ENCODE results near the gene MYADM. TPM values are rescaled to one million over a fixed set of nuclear protein-coding genes. Genes with fewer than 3 reads are reported as not detected.
"Not testable (repeated sequence)": the region's sequence is repeated elsewhere in the genome, so short reads cannot be mapped to it uniquely, and the experiment has no call there.

The MYADM gene
- total and polyA plus RNA-seq, 12 donors: 53.7 to 265 (median 127) TPM

DNA sequence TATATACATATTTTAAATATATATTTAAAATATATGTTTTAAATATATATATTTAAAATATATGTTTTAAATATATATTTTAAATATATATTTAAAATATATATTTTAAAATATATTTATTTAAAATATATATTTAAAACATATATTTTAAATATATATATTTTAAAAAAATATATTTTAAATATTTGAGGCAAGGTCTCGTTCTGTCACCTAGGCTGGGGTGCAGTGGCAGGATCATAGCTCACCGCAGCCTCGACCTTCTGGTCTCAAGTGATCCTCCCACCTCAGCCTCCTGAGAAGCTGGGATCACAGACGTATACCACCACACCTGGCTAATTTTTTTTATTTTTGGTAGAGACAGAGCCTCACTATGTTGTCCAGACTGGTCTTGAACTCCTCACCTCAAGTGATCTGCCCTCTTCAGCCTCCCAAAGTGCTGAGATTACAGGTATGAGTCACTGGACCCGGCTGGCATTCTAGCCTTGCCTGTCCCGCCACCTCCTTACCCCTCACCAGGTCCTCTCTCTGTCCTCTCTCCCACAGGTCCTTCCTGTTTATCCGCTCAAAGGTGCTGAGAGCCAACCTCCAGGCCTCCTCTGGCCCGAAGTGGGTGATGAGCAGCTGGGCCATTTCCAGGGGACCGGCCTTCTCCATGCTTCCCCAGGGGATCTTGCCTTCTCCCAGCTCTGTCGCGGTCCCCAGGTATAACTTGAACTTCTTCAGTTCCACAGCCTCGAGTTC, 44.1 kb upstream of the MYADM start:
- peak overlapping the region in 2 of 10 donors; percentile 17 to 49 for H3K4me3 ChIP-seq
- intact Hi-C loops (cut with DNase I): no loop called here
- H3K9me3 ChIP-seq: no peaks in the 10 kb centered on the region
- peaks cover 0 to 29% (median 17%) of the 10 kb centered on the region in 7 donors for H3K27me3 ChIP-seq
- DNase-seq (no peak), ATAC-seq (no peak)
- 79 to 82% methylated on average over 12 of the region's 12 CpGs for WGBS, 2 donors
- H3K27ac ChIP-seq: peak overlapping the region in 1 of 10 donors; percentile 86
- H3K4me1 ChIP-seq: peaks cover 0 to 23% (median 0%) of the 10 kb centered on the region in 9 donors
- TF ChIP-seq, protein P1, sequence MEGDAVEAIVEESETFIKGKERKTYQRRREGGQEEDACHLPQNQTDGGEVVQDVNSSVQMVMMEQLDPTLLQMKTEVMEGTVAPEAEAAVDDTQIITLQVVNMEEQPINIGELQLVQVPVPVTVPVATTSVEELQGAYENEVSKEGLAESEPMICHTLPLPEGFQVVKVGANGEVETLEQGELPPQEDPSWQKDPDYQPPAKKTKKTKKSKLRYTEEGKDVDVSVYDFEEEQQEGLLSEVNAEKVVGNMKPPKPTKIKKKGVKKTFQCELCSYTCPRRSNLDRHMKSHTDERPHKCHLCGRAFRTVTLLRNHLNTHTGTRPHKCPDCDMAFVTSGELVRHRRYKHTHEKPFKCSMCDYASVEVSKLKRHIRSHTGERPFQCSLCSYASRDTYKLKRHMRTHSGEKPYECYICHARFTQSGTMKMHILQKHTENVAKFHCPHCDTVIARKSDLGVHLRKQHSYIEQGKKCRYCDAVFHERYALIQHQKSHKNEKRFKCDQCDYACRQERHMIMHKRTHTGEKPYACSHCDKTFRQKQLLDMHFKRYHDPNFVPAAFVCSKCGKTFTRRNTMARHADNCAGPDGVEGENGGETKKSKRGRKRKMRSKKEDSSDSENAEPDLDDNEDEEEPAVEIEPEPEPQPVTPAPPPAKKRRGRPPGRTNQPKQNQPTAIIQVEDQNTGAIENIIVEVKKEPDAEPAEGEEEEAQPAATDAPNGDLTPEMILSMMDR (IDR thresholded peaks at IDR 0.05): no peak
- no peaks in the 10 kb centered on the region for H3K36me3 ChIP-seq

DNA sequence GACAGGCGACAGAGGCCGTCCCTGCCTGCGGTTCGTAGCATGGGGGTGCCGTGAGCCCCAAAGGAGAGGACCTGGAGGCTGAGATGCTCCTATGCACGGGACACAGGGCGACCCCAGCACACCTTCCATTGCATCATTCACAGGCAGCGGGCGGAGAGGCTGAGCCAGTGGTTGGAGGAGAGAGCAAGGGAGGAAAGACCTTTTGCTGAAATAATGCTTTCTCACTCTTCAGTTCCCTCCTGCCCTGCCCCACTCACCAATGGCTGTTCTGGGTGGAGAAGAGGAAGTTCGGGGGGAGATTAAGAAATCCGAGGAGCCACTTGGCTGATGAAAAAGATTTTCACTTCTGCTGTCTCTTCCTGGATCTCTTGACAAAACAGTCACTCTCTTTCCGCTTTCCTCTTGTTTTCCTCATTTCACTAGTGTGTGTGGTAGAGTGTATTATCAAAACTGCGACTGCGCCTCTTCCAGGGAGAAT, 43.5 kb upstream of the MYADM start, which contains the start of gene NLRP12:
NLRP12 (minus strand) TSS at position 181 of the 478 bp plus-strand sequence; CDS start at position 41, 140 bp downstream.
- TF ChIP-seq, protein P1 (IDR thresholded peaks at IDR 0.05): no peak
- Histone ChIP-seq H3K27ac (peak within 1 kb of the TSS in 1 of 10 donors; percentile 86), H3K4me1 (peaks cover 0 to 29% (median 0%) of the 10 kb centered on the region in 9 donors), H3K4me3 (peak within 1 kb of the TSS in 2 of 10 donors; percentile 17 to 49), H3K36me3 (no peaks in the 10 kb centered on the region), H3K27me3 (peaks cover 0 to 29% (median 17%) of the 10 kb centered on the region in 7 donors), H3K9me3 (no peaks in the 10 kb centered on the region)
- WGBS, 2 donors: 59 to 73% methylated on average over 14 of the region's 14 CpGs
- intact Hi-C loops (cut with DNase I): no loop called here
- DNase-seq (no peak), ATAC-seq (peak; percentile 50 to 80 (median 68))

DNA sequence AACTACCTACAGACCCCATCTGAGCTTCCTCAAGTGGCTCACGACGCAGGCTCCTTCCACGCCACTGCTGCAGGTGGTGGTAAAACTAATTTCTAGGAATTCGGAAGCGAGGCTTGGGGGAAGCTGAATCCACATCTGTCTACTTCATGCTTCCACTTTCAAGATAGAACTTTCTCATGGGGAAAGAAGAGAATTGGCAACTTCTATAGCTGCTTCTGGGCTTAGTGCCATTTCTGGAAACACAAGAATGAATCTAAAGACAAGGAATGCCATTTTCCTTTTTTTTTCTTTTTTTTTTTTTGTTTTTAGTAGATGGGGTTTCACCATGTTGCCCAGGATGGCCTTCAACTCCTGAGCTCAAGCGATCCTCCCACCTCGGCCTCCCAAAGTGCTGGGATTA, 40.8 kb upstream of the MYADM start:
- Histone ChIP-seq H3K9me3 (no peaks in the 10 kb centered on the region), H3K4me1 (peaks cover 0 to 44% (median 0%) of the 10 kb centered on the region in 9 donors), H3K27me3 (peaks cover 0 to 48% (median 22%) of the 10 kb centered on the region in 7 donors), H3K27ac (no peak overlapping the region), H3K4me3 (no peak overlapping the region), H3K36me3 (no peaks in the 10 kb centered on the region)
- ATAC-seq (no peak), DNase-seq (no peak)
- WGBS, 2 donors: 56 to 68% methylated on average over 7 of the region's 7 CpGs
- intact Hi-C loops (cut with DNase I): no loop called here
- TF ChIP-seq, protein P1 (IDR thresholded peaks at IDR 0.05): no peak

DNA sequence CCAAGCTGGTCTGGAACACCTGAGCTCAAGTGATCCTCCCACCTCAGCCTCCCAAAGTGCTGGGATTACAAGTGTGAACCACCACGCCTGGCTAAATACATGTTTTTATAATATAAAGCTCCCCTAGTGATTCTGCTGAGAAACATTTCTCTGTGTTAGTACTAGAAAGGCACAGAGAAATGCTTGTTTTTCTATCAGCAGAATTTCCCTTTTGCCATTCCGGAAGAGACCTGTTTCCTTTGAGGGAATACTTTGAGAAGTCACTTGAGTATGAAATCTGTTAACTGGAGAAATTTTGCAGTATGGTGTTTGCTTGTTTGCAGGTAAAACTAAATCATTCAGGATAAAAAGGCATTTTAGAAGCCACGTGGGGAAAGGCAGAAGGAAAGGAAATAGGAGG, 39.2 kb upstream of the MYADM start:
- 46 to 59% methylated on average over 3 of the region's 3 CpGs for WGBS, 2 donors
- DNase-seq (no peak), ATAC-seq (no peak)
- TF ChIP-seq, protein P1 (IDR thresholded peaks at IDR 0.05): no peak
- H3K36me3 ChIP-seq: no peaks in the 10 kb centered on the region
- no peak overlapping the region for H3K27ac ChIP-seq
- H3K9me3 ChIP-seq: no peaks in the 10 kb centered on the region
- peaks cover 0 to 48% (median 21%) of the 10 kb centered on the region in 7 donors for H3K27me3 ChIP-seq
- no peak overlapping the region for H3K4me3 ChIP-seq
- H3K4me1 ChIP-seq: peaks cover 0 to 43% (median 0%) of the 10 kb centered on the region in 9 donors
- intact Hi-C loops (cut with DNase I): no loop called here

DNA sequence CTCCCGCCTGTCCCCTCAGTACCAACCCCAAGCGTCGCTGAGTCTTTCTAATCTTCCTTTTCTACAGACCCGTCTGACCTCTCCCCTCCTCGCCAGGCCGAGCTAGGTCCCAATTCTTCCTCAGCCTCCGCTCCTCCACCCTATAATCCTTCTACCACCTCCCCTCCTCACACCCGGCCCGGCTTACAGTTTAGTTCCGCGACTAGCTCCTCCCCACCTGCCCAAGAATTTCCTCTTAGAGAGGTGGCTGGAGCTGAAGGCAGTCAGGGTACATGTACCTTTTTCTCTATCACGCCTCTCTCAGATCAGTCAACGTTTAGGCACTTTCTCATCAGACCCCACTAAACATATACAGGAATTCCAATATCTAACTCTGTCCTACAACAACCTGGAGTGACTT, 34.8 kb upstream of the MYADM start:
- intact Hi-C loops (cut with DNase I); H3K9me3 ChIP-seq; H3K36me3 ChIP-seq; H3K27ac ChIP-seq; ATAC-seq; H3K4me3 ChIP-seq; DNase-seq: not testable (repeated sequence)
- peaks cover 0 to 21% (median 0%) of the 10 kb centered on the region in 9 donors for H3K4me1 ChIP-seq
- H3K27me3 ChIP-seq: peaks cover 0 to 34% (median 9%) of the 10 kb centered on the region in 7 donors
- WGBS, 2 donors: 17 to 20% methylated on average over 9 of the region's 13 CpGs

DNA sequence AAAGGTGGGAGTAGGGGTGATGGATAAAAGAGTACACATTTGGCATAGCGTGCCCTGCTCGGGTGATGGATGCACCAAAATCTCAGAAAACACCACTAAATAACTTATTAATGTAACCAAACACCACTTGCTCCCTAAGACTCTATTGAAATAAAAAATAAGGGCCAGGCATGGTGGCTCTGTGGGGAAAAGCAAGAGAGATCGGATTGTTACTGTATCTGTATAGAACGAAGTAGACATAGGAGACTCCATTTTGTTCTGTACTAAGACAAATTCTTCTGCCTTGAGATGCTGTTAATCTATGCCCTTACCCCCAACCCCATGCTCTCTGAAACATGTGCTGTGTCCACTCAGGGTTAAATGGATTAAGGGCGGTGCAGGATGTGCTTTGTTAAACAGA, 29.2 kb upstream of the MYADM start:
- H3K36me3 ChIP-seq; H3K9me3 ChIP-seq; H3K27ac ChIP-seq; H3K4me3 ChIP-seq; intact Hi-C loops (cut with DNase I); DNase-seq; ATAC-seq: not testable (repeated sequence)
- Histone ChIP-seq H3K4me1 (peaks cover 0 to 26% (median 6%) of the 10 kb centered on the region in 9 donors), H3K27me3 (peaks cover 0 to 14% (median 4%) of the 10 kb centered on the region in 7 donors)
- 73 to 76% methylated on average over 5 of the region's 5 CpGs for WGBS, 2 donors

DNA sequence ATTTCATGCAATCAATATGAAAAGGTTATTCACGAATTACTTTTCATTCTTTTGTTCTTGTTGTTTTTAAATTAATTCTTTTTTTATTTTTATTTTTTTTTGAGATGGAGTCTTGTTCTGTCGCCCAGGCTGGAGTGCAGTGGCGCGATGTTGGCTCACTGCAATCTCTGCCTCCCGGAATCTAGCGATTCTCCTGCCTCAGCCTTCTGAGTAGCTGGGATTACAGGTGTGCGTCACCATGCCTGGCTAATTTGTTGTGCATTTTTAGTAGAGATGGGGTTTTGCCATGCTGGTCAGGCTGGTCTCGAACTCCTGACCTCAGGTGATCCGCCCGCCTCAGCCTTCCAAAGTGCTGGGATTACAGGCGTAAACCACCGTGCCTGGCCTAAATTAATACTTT, 27.4 kb upstream of the MYADM start:
- Histone ChIP-seq H3K4me1 (peaks cover 0 to 35% (median 6%) of the 10 kb centered on the region in 9 donors), H3K27me3 (peaks cover 0 to 14% (median 4%) of the 10 kb centered on the region in 7 donors)
- intact Hi-C loops (cut with DNase I): loop anchor here in 8 of 10 donors (5.0 to 10.0 kb wide), 4 partner anchors 42 to 187 kb away; partner anchors contain the start of genes CACNG7 (in 2 of the 8) and PRKCG (in 2 of the 8)
- not testable (repeated sequence) for ATAC-seq, DNase-seq, H3K4me3 ChIP-seq, H3K9me3 ChIP-seq, H3K36me3 ChIP-seq, H3K27ac ChIP-seq
- WGBS, 2 donors: 97 to 98% methylated on average over 12 of the region's 12 CpGs

All from heart right ventricle (tissue), 16 donors.